ENCODE results near the gene CAMSAP2.

The CAMSAP2 gene

GRCh38 chr1:200724064-200724463 lies 14.6 kb upstream of the CAMSAP2 start:
- CTCF ChIA-PET, result no interaction called here
- Histone ChIP-seq H3K27me3 (replicated peaks in 2 of 5; ENCODE audit: control insufficient read depth in 4 of 5, insufficient read depth in 5 of 5, low read length in 4 of 5) (no peaks in the 10 kb centered on the region), H3K9me3 (ENCODE audit: control extremely low read depth in 1 of 5, control insufficient read depth in 4 of 5, insufficient read depth in 2 of 5, low read depth in 1 of 5, low read length in 4 of 5) (no peaks in the 10 kb centered on the region), H3K4me1 (ENCODE audit: control extremely low read depth in 1 of 4, control insufficient read depth in 4 of 4, insufficient read depth in 4 of 4, low read length in 3 of 4) (no peaks in the 10 kb centered on the region), H3K4me3 (ENCODE audit: control insufficient read depth in 1 of 7, extremely low read depth in 1 of 7, insufficient read depth in 4 of 7, low read depth in 2 of 7, low read length in 6 of 7) (no peak overlapping the region), H3K36me3 (ENCODE audit: control insufficient read depth in 4 of 4, insufficient read depth in 4 of 4, low read length in 3 of 4) (no peaks in the 10 kb centered on the region), H3K27ac (ENCODE audit: insufficient read depth in 1 of 2, low read depth in 1 of 2, low read length in 2 of 2, poor library complexity in 1 of 2, severe bottlenecking in 2 of 2) (no peak overlapping the region)
- POLR2A ChIA-PET, result no interaction called here
- DNase-seq, result no peak

GRCh38 chr1:200727257-200727656 lies 11.4 kb upstream of the CAMSAP2 start:
- no CpG with 5 or more reads among the region's 2 CpGs for WGBS (ENCODE audit: insufficient coverage)
- ChIA-PET POLR2A (no interaction called here), CTCF (interaction anchor here (0.7 kb wide), 1 partner anchor 10 kb away, joined by 3 read pairs; no protein-coding TSS in a partner anchor)
- H3K27ac ChIP-seq (ENCODE audit: insufficient read depth in 1 of 2, low read depth in 1 of 2, low read length in 2 of 2, poor library complexity in 1 of 2, severe bottlenecking in 2 of 2), result no peak overlapping the region
- no peaks in the 10 kb centered on the region for H3K4me1 ChIP-seq (ENCODE audit: control extremely low read depth in 1 of 4, control insufficient read depth in 4 of 4, insufficient read depth in 4 of 4, low read length in 3 of 4)
- H3K27me3 ChIP-seq (replicated peaks in 2 of 5; ENCODE audit: control insufficient read depth in 4 of 5, insufficient read depth in 5 of 5, low read length in 4 of 5), result no peaks in the 10 kb centered on the region
- no peak overlapping the region for H3K4me3 ChIP-seq (ENCODE audit: control insufficient read depth in 1 of 7, extremely low read depth in 1 of 7, insufficient read depth in 4 of 7, low read depth in 2 of 7, low read length in 6 of 7)
- H3K36me3 ChIP-seq (ENCODE audit: control insufficient read depth in 4 of 4, insufficient read depth in 4 of 4, low read length in 3 of 4), result no peaks in the 10 kb centered on the region
- DNase-seq, result no peak
- H3K9me3 ChIP-seq (ENCODE audit: control extremely low read depth in 1 of 5, control insufficient read depth in 4 of 5, insufficient read depth in 2 of 5, low read depth in 1 of 5, low read length in 4 of 5), result no peaks in the 10 kb centered on the region

DNA sequence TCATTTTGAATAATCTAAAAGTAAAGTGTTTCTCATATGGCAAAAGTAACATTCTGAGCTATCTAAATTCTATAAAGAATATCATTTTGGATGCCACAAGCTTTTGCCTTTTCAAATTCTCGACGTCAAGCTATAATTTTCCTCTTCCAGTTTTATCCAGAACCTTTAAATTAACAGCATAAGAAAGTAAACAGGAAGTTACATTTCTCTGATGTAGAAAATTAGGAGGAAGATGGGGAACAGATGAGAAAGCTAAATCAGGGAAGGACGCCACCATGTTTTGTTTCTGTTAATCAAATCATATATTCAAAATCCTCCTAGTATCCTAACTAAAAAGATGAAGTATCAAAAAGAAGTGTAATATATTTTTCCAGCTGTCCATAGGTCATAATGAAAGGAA lies 8.8 kb upstream of the CAMSAP2 start:
- ChIA-PET CTCF (interaction anchor here (0.7 to 1.9 kb wide), 3 partner anchors 9 to 72 kb away, joined by 3 to 4 read pairs (median 3); no protein-coding TSS in a partner anchor), POLR2A (no interaction called here)
- H3K9me3 ChIP-seq (ENCODE audit: control extremely low read depth in 1 of 5, control insufficient read depth in 4 of 5, insufficient read depth in 2 of 5, low read depth in 1 of 5, low read length in 4 of 5), result no peaks in the 10 kb centered on the region
- no peaks in the 10 kb centered on the region for H3K36me3 ChIP-seq (ENCODE audit: control insufficient read depth in 4 of 4, insufficient read depth in 4 of 4, low read length in 3 of 4)
- H3K27me3 ChIP-seq (replicated peaks in 2 of 5; ENCODE audit: control insufficient read depth in 4 of 5, insufficient read depth in 5 of 5, low read length in 4 of 5), result no peaks in the 10 kb centered on the region
- H3K4me3 ChIP-seq (ENCODE audit: control insufficient read depth in 1 of 7, extremely low read depth in 1 of 7, insufficient read depth in 4 of 7, low read depth in 2 of 7, low read length in 6 of 7), result no peak overlapping the region
- H3K4me1 ChIP-seq (ENCODE audit: control extremely low read depth in 1 of 4, control insufficient read depth in 4 of 4, insufficient read depth in 4 of 4, low read length in 3 of 4), result no peaks in the 10 kb centered on the region
- no peak for DNase-seq
- H3K27ac ChIP-seq (ENCODE audit: insufficient read depth in 1 of 2, low read depth in 1 of 2, low read length in 2 of 2, poor library complexity in 1 of 2, severe bottlenecking in 2 of 2), result no peak overlapping the region
- WGBS (ENCODE audit: insufficient coverage), result no CpG with 5 or more reads among the region's 3 CpGs

GRCh38 chr1:200731654-200732332 lies 6.9 kb upstream of the CAMSAP2 start:
- no peaks in the 10 kb centered on the region for H3K4me1 ChIP-seq (ENCODE audit: control extremely low read depth in 1 of 4, control insufficient read depth in 4 of 4, insufficient read depth in 4 of 4, low read length in 3 of 4)
- WGBS (ENCODE audit: insufficient coverage), result 96% methylated on average over 4 of the region's 5 CpGs
- H3K4me3 ChIP-seq (ENCODE audit: control insufficient read depth in 1 of 7, extremely low read depth in 1 of 7, insufficient read depth in 4 of 7, low read depth in 2 of 7, low read length in 6 of 7), result no peak overlapping the region
- no peak overlapping the region for H3K27ac ChIP-seq (ENCODE audit: insufficient read depth in 1 of 2, low read depth in 1 of 2, low read length in 2 of 2, poor library complexity in 1 of 2, severe bottlenecking in 2 of 2)
- ChIA-PET CTCF (no interaction called here), POLR2A (no interaction called here)
- H3K27me3 ChIP-seq (replicated peaks in 2 of 5; ENCODE audit: control insufficient read depth in 4 of 5, insufficient read depth in 5 of 5, low read length in 4 of 5), result no peaks in the 10 kb centered on the region
- DNase-seq, result no peak
- no peaks in the 10 kb centered on the region for H3K9me3 ChIP-seq (ENCODE audit: control extremely low read depth in 1 of 5, control insufficient read depth in 4 of 5, insufficient read depth in 2 of 5, low read depth in 1 of 5, low read length in 4 of 5)
- no peaks in the 10 kb centered on the region for H3K36me3 ChIP-seq (ENCODE audit: control insufficient read depth in 4 of 4, insufficient read depth in 4 of 4, low read length in 3 of 4)

- Histone ChIP-seq H3K27ac (ENCODE audit: insufficient read depth in 1 of 2, low read depth in 1 of 2, low read length in 2 of 2, poor library complexity in 1 of 2, severe bottlenecking in 2 of 2) (no peak overlapping the region), H3K36me3 (ENCODE audit: control insufficient read depth in 4 of 4, insufficient read depth in 4 of 4, low read length in 3 of 4) (no peaks in the 10 kb centered on the region), H3K9me3 (ENCODE audit: control extremely low read depth in 1 of 5, control insufficient read depth in 4 of 5, insufficient read depth in 2 of 5, low read depth in 1 of 5, low read length in 4 of 5) (no peaks in the 10 kb centered on the region), H3K4me3 (ENCODE audit: control insufficient read depth in 1 of 7, extremely low read depth in 1 of 7, insufficient read depth in 4 of 7, low read depth in 2 of 7, low read length in 6 of 7) (no peak overlapping the region), H3K27me3 (replicated peaks in 2 of 5; ENCODE audit: control insufficient read depth in 4 of 5, insufficient read depth in 5 of 5, low read length in 4 of 5) (no peaks in the 10 kb centered on the region), H3K4me1 (ENCODE audit: control extremely low read depth in 1 of 4, control insufficient read depth in 4 of 4, insufficient read depth in 4 of 4, low read length in 3 of 4) (no peaks in the 10 kb centered on the region)
- 80% methylated on average over 5 of the region's 7 CpGs for WGBS (ENCODE audit: insufficient coverage)
- DNase-seq, result no peak
- CTCF ChIA-PET, result no interaction called here
- POLR2A ChIA-PET, result no interaction called here
Observed at GRCh38 chr1:200732438-200732837, 6.3 kb upstream of the CAMSAP2 start.

- POLR2A ChIA-PET, result no interaction called here
- Histone ChIP-seq H3K4me3 (ENCODE audit: control insufficient read depth in 1 of 7, extremely low read depth in 1 of 7, insufficient read depth in 4 of 7, low read depth in 2 of 7, low read length in 6 of 7) (no peak overlapping the region), H3K4me1 (ENCODE audit: control extremely low read depth in 1 of 4, control insufficient read depth in 4 of 4, insufficient read depth in 4 of 4, low read length in 3 of 4) (peaks cover 0 to 9% (median 4%) of the 10 kb centered on the region in 4 experiments), H3K27ac (ENCODE audit: insufficient read depth in 1 of 2, low read depth in 1 of 2, low read length in 2 of 2, poor library complexity in 1 of 2, severe bottlenecking in 2 of 2) (no peak overlapping the region), H3K9me3 (ENCODE audit: control extremely low read depth in 1 of 5, control insufficient read depth in 4 of 5, insufficient read depth in 2 of 5, low read depth in 1 of 5, low read length in 4 of 5) (no peaks in the 10 kb centered on the region), H3K27me3 (replicated peaks in 2 of 5; ENCODE audit: control insufficient read depth in 4 of 5, insufficient read depth in 5 of 5, low read length in 4 of 5) (no peaks in the 10 kb centered on the region), H3K36me3 (ENCODE audit: control insufficient read depth in 4 of 4, insufficient read depth in 4 of 4, low read length in 3 of 4) (no peaks in the 10 kb centered on the region)
- CTCF ChIA-PET, result no interaction called here
- no peak for DNase-seq
- 94% methylated on average over 4 of the region's 6 CpGs for WGBS (ENCODE audit: insufficient coverage)
Observed at GRCh38 chr1:200733907-200734306, 4.8 kb upstream of the CAMSAP2 start.

DNA sequence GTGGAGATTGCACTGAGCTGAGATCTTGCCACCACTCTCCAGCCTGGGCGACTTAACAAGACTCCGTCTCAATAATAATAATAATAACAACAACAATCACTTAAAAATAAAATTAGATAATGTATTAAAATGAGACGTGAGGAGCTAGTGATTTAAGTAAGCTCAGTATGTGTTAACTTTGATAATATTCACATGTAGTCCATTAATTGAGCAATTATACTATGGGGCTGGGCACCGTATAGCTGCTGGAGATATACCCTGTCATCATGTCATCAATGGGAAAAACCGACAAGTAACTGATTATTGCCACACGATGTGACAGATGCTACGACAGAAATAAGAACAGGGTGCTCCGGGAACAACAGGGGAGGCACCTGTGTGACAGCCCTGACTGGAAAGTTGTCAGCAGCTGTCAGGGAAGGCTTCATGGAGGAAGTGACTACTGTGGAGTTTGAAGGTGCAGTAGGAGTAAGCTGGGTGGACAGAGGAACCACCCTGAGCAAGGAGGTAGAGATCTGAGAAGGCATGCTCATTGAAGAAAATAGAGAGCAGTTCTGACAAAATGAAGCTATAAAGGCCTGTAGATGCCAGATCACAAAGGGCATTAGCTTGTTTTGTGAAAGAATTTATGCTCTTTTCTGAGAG lies 924 bp upstream of the CAMSAP2 start:
- 90% methylated on average over 5 of the region's 8 CpGs for WGBS (ENCODE audit: insufficient coverage)
- Histone ChIP-seq H3K27ac (ENCODE audit: insufficient read depth in 1 of 2, low read depth in 1 of 2, low read length in 2 of 2, poor library complexity in 1 of 2, severe bottlenecking in 2 of 2) (no peak overlapping the region), H3K4me1 (ENCODE audit: control extremely low read depth in 1 of 4, control insufficient read depth in 4 of 4, insufficient read depth in 4 of 4, low read length in 3 of 4) (peaks cover 2 to 21% (median 18%) of the 10 kb centered on the region in 4 experiments), H3K36me3 (ENCODE audit: control insufficient read depth in 4 of 4, insufficient read depth in 4 of 4, low read length in 3 of 4) (no peaks in the 10 kb centered on the region), H3K27me3 (replicated peaks in 2 of 5; ENCODE audit: control insufficient read depth in 4 of 5, insufficient read depth in 5 of 5, low read length in 4 of 5) (peaks cover 0 to 32% (median 18%) of the 10 kb centered on the region in 5 experiments), H3K9me3 (ENCODE audit: control extremely low read depth in 1 of 5, control insufficient read depth in 4 of 5, insufficient read depth in 2 of 5, low read depth in 1 of 5, low read length in 4 of 5) (no peaks in the 10 kb centered on the region), H3K4me3 (ENCODE audit: control insufficient read depth in 1 of 7, extremely low read depth in 1 of 7, insufficient read depth in 4 of 7, low read depth in 2 of 7, low read length in 6 of 7) (peak overlapping the region in 2 of 7 experiments; percentile 72 to 74)
- DNase-seq, result no peak
- POLR2A ChIA-PET, result no interaction called here
- CTCF ChIA-PET, result interaction anchor here (1.2 to 1.7 kb wide), 6 partner anchors 9 to 116 kb away, joined by 3 to 9 read pairs (median 4); partner anchors contain the start of gene DDX59
